HepG2 (cell line): ENCODE results near the gene PALM3. TPM values are rescaled to one million over a fixed set of nuclear protein-coding genes. Genes with fewer than 3 reads are reported as not detected.

Source experiments
- AKAP8 ChIP-seq: sonication (generic); formaldehyde crosslinking; IDR thresholded peaks from 2 replicates; pipeline ENCODE4 v1.5.1; 2020; ENCODE audit warnings: mild to moderate bottlenecking, missing genetic modification reagents
- KDM5A ChIP-seq: fragments of 200-600 bp; sonication (generic); IDR thresholded peaks from 2 replicates; pipeline ENCODE4 v1.7.0; 2018; ENCODE audit warnings: antibody characterized with exemption, mild to moderate bottlenecking, low read length, borderline replicate concordance
- ZFX ChIP-seq: sonication (generic); formaldehyde crosslinking; IDR thresholded peaks from 2 replicates; pipeline ENCODE4 v1.4.0; 2020; ENCODE audit warnings: mild to moderate bottlenecking, low read depth, missing genetic modification reagents, moderate library complexity
- ZNF225 ChIP-seq: sonication (generic); formaldehyde crosslinking; IDR thresholded peaks from 2 replicates; pipeline ENCODE4 v1.4.0; 2020; ENCODE audit warnings: mild to moderate bottlenecking, missing genetic modification reagents
- ZNF274 ChIP-seq: sonication (generic); formaldehyde crosslinking; IDR thresholded peaks from 2 replicates; pipeline ENCODE4 v1.5.1; 2020; ENCODE audit warnings: mild to moderate bottlenecking, missing genetic modification reagents
- ZNF432 ChIP-seq: sonication (generic); formaldehyde crosslinking; IDR thresholded peaks from 2 replicates; pipeline ENCODE4 v1.5.0; 2020; ENCODE audit warnings: missing genetic modification reagents, mild to moderate bottlenecking, borderline replicate concordance
- ZNF44 ChIP-seq: sonication (generic); formaldehyde crosslinking; IDR thresholded peaks from 2 replicates; pipeline ENCODE4 v1.5.1; 2020; ENCODE audit warnings: mild to moderate bottlenecking, missing genetic modification reagents
- ZNF747 ChIP-seq: sonication (generic); formaldehyde crosslinking; IDR thresholded peaks from 2 replicates; pipeline ENCODE4 v1.8.1; 2023; ENCODE audit warnings: missing genetic modification reagents, mild to moderate bottlenecking, borderline replicate concordance
- polyA plus RNA-seq, 8 experiments: library from polyadenylated mRNA; depleted of rRNA in 3 of 8; stranded (reverse) in 7 of 8; unstranded in 1 of 8; fragments of >200 nt; fragmentation: Illumina TruSeq in 4 of 8; extraction: Trizol in 4 of 8; gene quantifications; 2 replicates each; pipeline versions ENCODE4 v1.2.1 to v1.2.3, GENCODE V29; 2011 to 2016; ENCODE audit warnings: low read depth in 4 of 8, missing spikeins in 1 of 8, mixed read lengths in 1 of 8; ENCODE audit not compliant: insufficient read depth in 1 of 8
- total RNA-seq, 5 experiments: library from RNA; depleted of rRNA; stranded (reverse); fragments of >200 nt; fragmentation: Illumina TruSeq; extraction: Trizol; gene quantifications; 2 replicates each; pipeline ENCODE4 v1.2.3, GENCODE V29; 2016; ENCODE audit warnings: low read depth in 1 of 5
- TF ChIP-seq, protein P1 (sequence below): sonication (generic); formaldehyde crosslinking; IDR thresholded peaks from 2 replicates; pipeline ENCODE4 v1.5.0; 2020; ENCODE audit warnings: mild to moderate bottlenecking, missing genetic modification reagents, borderline replicate concordance
- TF ChIP-seq, protein P2 (sequence below): sonication (generic); formaldehyde crosslinking; IDR thresholded peaks from 2 replicates; pipeline ENCODE4 v1.9.0; 2022; ENCODE audit warnings: missing genetic modification reagents, mild to moderate bottlenecking, borderline replicate concordance
- TF ChIP-seq, protein P3 (sequence below): sonication (generic); formaldehyde crosslinking; IDR thresholded peaks from 2 replicates; pipeline ENCODE4 v1.8.1; 2023; ENCODE audit warnings: mild to moderate bottlenecking, missing genetic modification reagents
- TF ChIP-seq, protein P4 (sequence below): sonication (generic); formaldehyde crosslinking; IDR thresholded peaks from 2 replicates; pipeline ENCODE4 v1.5.1; 2020; ENCODE audit warnings: mild to moderate bottlenecking, missing genetic modification reagents, moderate library complexity

Gene PALM3
- total and polyA plus RNA-seq, 2 of the 13 experiments (the other 11 are each of a cell fraction or from before 2014, with no cell fraction given) = 0.79 to 2.4 TPM

DNA sequence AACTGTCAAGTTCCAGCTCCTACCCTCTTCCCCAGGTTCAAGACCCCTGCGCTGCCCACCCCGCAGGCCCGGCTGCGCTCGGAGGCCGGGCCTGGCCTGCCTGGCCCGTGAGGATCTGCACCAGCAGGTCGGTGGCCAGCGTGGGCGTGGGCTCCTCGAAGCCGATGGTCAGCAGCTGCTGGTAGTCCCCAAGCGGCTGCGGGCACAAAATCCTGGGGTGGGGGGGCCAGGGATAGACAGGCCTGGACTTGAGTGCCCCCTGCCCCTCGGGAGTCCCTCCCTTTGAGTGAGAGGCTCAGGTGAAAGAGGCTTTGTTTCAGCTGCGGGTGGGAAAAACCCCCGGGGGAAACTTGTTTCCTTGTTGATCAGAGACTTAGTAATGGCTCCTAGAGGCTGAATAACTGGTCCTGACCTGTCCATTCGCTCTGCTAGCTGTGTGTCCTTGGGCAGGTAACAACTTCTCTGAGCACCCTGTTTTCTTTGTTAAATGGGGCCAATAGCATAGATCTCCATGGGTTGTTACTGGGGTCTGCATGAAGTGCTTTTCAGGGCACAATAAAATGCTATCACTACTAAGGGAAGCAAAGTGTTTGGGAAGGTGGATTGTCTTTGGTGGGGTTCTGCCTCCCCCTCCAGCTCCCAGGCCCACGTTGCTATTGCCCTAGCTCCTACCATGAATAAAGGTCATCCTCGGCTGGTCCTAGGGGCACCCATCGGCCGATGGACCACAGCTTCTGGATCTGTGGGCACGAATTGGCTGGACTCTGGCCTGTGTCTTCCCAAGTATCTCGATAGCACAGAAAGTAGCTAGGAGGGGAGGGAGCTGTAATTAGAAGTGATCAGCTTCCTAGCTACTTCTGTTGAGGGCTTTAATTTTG, 20.2 kb upstream of the PALM3 start (continued):
- TF ChIP-seq, protein P1, sequence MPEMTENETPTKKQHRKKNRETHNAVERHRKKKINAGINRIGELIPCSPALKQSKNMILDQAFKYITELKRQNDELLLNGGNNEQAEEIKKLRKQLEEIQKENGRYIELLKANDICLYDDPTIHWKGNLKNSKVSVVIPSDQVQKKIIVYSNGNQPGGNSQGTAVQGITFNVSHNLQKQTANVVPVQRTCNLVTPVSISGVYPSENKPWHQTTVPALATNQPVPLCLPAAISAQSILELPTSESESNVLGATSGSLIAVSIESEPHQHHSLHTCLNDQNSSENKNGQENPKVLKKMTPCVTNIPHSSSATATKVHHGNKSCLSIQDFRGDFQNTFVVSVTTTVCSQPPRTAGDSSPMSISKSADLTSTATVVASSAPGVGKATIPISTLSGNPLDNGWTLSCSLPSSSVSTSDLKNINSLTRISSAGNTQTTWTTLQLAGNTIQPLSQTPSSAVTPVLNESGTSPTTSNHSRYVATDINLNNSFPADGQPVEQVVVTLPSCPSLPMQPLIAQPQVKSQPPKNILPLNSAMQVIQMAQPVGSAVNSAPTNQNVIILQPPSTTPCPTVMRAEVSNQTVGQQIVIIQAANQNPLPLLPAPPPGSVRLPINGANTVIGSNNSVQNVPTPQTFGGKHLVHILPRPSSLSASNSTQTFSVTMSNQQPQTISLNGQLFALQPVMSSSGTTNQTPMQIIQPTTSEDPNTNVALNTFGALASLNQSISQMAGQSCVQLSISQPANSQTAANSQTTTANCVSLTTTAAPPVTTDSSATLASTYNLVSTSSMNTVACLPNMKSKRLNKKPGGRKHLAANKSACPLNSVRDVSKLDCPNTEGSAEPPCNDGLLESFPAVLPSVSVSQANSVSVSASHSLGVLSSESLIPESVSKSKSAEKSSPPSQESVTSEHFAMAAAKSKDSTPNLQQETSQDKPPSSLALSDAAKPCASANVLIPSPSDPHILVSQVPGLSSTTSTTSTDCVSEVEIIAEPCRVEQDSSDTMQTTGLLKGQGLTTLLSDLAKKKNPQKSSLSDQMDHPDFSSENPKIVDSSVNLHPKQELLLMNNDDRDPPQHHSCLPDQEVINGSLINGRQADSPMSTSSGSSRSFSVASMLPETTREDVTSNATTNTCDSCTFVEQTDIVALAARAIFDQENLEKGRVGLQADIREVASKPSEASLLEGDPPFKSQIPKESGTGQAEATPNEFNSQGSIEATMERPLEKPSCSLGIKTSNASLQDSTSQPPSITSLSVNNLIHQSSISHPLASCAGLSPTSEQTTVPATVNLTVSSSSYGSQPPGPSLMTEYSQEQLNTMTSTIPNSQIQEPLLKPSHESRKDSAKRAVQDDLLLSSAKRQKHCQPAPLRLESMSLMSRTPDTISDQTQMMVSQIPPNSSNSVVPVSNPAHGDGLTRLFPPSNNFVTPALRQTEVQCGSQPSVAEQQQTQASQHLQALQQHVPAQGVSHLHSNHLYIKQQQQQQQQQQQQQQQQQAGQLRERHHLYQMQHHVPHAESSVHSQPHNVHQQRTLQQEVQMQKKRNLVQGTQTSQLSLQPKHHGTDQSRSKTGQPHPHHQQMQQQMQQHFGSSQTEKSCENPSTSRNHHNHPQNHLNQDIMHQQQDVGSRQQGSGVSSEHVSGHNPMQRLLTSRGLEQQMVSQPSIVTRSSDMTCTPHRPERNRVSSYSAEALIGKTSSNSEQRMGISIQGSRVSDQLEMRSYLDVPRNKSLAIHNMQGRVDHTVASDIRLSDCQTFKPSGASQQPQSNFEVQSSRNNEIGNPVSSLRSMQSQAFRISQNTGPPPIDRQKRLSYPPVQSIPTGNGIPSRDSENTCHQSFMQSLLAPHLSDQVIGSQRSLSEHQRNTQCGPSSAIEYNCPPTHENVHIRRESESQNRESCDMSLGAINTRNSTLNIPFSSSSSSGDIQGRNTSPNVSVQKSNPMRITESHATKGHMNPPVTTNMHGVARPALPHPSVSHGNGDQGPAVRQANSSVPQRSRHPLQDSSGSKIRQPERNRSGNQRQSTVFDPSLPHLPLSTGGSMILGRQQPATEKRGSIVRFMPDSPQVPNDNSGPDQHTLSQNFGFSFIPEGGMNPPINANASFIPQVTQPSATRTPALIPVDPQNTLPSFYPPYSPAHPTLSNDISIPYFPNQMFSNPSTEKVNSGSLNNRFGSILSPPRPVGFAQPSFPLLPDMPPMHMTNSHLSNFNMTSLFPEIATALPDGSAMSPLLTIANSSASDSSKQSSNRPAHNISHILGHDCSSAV (CRISPR knock-in tag) = no peak
- TF ChIP-seq KDM5A (no peak), ZNF432 (CRISPR knock-in tag) (no peak), ZFX (CRISPR knock-in tag) (peak; percentile 75), ZNF225 (no peak), ZNF747 (peak; percentile 16; the same call in 1 of the 2 replicates), ZNF274 (peak; percentile 0; the same call in 1 of the 2 replicates), AKAP8 (CRISPR knock-in tag) (no peak), ZNF44 (CRISPR knock-in tag) (no peak)
- TF ChIP-seq, protein P2, sequence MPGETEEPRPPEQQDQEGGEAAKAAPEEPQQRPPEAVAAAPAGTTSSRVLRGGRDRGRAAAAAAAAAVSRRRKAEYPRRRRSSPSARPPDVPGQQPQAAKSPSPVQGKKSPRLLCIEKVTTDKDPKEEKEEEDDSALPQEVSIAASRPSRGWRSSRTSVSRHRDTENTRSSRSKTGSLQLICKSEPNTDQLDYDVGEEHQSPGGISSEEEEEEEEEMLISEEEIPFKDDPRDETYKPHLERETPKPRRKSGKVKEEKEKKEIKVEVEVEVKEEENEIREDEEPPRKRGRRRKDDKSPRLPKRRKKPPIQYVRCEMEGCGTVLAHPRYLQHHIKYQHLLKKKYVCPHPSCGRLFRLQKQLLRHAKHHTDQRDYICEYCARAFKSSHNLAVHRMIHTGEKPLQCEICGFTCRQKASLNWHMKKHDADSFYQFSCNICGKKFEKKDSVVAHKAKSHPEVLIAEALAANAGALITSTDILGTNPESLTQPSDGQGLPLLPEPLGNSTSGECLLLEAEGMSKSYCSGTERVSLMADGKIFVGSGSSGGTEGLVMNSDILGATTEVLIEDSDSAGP (CRISPR knock-in tag) = no peak; the same call in 1 of the 2 replicates
- TF ChIP-seq, protein P3, sequence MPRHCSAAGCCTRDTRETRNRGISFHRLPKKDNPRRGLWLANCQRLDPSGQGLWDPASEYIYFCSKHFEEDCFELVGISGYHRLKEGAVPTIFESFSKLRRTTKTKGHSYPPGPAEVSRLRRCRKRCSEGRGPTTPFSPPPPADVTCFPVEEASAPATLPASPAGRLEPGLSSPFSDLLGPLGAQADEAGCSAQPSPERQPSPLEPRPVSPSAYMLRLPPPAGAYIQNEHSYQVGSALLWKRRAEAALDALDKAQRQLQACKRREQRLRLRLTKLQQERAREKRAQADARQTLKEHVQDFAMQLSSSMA (CRISPR knock-in tag) = no peak
- TF ChIP-seq, protein P4, sequence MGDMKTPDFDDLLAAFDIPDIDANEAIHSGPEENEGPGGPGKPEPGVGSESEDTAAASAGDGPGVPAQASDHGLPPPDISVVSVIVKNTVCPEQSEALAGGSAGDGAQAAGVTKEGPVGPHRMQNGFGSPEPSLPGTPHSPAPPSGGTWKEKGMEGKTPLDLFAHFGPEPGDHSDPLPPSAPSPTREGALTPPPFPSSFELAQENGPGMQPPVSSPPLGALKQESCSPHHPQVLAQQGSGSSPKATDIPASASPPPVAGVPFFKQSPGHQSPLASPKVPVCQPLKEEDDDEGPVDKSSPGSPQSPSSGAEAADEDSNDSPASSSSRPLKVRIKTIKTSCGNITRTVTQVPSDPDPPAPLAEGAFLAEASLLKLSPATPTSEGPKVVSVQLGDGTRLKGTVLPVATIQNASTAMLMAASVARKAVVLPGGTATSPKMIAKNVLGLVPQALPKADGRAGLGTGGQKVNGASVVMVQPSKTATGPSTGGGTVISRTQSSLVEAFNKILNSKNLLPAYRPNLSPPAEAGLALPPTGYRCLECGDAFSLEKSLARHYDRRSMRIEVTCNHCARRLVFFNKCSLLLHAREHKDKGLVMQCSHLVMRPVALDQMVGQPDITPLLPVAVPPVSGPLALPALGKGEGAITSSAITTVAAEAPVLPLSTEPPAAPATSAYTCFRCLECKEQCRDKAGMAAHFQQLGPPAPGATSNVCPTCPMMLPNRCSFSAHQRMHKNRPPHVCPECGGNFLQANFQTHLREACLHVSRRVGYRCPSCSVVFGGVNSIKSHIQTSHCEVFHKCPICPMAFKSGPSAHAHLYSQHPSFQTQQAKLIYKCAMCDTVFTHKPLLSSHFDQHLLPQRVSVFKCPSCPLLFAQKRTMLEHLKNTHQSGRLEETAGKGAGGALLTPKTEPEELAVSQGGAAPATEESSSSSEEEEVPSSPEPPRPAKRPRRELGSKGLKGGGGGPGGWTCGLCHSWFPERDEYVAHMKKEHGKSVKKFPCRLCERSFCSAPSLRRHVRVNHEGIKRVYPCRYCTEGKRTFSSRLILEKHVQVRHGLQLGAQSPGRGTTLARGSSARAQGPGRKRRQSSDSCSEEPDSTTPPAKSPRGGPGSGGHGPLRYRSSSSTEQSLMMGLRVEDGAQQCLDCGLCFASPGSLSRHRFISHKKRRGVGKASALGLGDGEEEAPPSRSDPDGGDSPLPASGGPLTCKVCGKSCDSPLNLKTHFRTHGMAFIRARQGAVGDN (CRISPR knock-in tag) = peak; percentile 73
